NCI-H1694 treated with DMSO at 0.1 percent for 48 hours (cell line): ENCODE data around the gene TCEA2.

Experiments used
- DNase-seq: peaks from one replicate; lab custom pipeline; 2025; lab: John Stamatoyannopoulos, UW

Gene TCEA2

GRCh38 chr20:64049060-64049877, 13.7 kb upstream of the TCEA2 start, which contains the start of gene SOX18:
Gene SOX18 (minus strand): TSS chr20:64049639. CDS start chr20:64049516, 123 bp downstream.
- DNase-seq: no peak

DNA sequence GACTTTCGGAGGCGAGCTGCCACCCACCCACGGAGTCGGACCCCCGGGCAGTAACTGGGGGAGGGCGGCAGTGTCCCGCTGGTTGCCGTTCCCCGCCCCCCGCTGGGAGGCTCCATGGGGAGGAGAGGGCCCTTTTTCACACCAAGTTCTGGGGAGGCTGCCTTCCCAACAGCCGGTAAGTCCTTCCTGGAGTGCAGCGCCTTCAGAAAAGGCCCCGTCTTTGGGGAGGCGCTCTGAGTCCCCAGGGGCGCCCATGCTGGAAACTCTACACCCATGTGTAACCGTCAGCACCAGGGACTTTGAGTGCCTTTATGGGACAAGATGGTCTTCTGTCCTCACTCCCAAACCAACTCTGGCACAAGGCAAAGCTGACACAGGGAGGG, 13.1 kb upstream of the TCEA2 start:
- no peak for DNase-seq

DNA sequence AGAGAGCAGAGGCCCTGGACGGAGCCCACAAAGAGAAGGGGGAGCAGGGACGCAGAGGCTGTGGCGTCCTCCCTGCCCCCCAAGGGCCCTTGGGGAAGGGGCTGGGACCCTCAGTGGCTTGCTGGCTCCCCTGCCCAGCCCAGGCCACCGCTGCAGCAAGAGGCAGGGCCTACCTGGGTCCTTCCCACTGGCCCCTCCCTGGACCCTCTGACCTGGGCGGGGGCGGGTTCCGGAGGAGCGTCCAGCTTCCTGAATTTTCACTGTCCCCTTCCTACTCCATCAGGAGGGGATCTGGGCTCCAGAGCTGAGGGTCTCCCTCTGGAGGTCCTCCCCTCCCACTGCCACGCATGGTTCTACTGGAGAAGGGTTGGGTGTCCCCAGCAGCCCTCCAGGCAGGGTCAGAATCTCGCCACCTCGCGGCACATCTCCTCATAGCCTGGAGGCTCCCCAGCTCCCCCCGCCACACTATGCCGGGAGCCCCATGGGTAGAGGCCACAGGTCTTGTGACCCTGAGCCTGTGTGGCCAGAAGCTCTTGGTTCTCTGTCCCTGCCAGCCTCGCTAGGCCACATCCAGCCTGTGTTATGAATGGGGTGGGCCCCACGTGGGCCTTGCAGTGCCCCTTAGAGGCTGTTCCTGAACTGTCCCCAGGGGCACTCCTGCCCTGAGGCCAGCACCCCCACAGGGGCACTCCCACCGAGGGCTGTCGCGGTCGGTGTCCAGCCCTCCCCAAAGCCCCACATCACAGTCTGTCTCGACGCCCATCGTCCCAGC, 12.6 kb upstream of the TCEA2 start:
- DNase-seq: no peak

- no peak for DNase-seq
Observed at GRCh38 chr20:64051033-64051452, 12.0 kb upstream of the TCEA2 start.

- no peak for DNase-seq
Observed at GRCh38 chr20:64051561-64052325, 11.3 kb upstream of the TCEA2 start.

GRCh38 chr20:64052326-64052722, 10.7 kb upstream of the TCEA2 start:
- DNase-seq: no peak

DNA sequence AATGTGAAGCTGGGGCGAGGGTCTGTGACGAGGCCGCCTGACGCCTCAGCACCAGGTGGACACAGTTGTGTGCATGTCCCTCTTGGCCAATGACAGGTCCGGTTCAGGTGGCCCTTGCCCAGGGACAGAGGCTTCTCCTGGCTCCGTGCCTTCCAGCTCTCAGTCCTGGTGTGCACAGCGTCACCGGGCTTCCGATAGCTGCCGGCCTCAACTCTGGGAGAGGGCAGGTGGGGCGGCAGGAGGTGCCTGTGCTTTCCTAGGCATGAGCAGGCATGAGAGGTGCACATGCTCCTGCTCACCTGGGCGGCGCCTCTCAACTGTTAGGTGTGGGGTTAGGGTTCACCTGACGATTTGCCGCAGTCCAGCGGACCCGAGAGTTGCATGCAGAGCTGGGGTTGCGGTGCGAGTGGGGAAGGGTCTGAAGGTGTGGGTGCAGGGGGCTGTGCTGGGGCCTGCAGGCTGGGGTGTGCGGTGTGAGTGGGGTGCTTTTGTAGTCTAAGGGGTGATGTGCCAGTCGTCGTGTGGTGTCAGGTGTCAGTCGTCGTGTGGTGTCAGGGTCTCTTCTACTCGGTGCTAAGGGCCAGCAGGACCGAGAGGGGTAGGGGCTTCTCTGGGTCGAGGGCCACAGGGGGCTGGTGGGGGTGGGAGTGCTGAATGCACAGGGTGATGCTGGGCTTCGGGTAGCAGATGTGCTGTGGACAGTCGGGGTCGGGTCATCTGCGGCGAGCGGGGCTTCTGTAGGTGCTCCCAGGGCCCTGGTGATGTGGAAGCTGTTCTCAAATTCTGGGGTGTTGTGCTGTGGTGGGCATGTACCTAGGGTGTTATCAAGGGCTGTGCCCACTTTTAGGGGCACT, 9.8 kb upstream of the TCEA2 start:
- no peak for DNase-seq

- no peak for DNase-seq
Observed at GRCh38 chr20:64053841-64054661, 8.9 kb upstream of the TCEA2 start.

DNA sequence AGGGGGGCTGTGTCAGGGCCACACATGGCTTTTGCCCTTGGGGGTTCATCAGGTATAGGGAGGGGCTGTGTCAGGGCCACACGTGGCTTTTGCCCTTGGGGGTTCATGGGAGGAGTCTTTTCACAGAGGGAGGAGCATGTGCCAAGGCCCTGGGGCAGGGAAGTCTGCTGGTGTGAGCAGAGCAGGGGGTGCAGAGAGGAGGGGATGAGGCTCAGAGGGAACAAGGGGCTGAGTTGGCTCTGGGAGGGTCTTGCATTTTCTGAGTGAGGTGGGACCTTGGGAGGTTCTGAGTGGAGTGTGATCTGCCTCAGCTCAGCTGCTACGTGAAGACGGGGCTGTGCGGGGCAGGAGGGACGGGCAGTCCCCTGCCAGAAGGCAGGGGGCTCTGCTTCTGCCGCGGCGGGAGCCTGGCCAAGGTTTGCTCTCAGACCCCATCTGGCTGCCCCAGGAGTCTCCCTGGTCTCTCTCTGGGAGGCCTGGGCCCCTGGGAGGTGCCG, 7.6 kb upstream of the TCEA2 start:
- no peak for DNase-seq

- no peak for DNase-seq
Observed at GRCh38 chr20:64055893-64056638, 6.9 kb upstream of the TCEA2 start.

DNA sequence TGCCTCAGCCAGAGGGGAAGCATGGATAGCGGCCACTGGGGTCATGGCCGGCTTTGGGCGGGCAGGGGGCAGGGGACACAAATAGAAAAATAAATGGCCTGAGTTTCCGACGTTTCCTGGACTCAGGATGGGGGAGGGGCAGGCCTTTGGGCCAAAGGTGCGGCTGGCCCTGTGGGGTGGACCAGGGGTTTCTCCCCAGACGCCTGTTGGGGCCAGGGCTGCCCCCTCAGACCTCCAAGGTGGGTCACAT, 6.4 kb upstream of the TCEA2 start:
- no peak for DNase-seq

- DNase-seq: no peak
Observed at GRCh38 chr20:64056889-64057627, 5.9 kb upstream of the TCEA2 start.

DNA sequence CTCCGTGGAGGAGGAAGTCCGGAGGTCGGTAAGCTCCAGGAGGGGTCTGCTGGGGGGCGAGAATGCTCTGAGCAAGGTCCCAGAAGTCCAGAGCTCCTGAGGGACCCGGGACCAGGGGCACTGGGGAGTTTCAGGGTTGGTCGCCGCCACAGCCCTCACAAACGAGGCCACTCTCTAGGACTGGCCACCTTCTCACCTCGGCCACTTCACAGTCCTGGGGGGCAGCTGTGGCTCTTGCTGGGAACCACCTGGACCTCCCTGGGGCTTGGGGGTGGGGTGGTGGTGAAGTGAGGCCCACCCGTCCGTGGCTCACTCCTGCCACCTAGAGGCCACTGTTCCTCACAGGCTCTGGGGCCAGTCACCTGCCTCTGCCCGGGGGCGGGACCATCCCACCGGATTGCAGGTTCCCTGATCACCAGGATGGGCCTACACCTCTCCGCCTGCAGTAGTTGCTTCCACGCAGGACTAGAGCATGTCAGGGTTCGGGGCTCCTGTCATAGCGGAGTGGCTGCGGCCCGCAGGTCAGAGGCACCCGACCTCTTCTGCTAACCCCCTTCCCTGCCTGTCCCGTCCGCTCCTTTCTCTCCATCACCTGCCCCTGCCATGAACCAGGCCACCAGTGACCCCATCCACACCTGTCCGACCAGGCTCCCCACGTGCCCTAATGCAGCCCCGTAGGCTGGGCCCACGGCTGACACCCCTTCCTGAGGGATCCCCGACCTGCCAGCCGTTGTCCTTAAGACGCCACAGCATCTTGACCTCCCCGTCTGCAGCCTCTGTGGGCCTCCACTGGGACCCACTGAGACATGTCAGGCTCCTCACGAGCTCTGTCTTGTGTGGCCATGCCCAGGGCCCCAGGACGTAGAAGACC, 5.1 kb upstream of the TCEA2 start:
- DNase-seq: peak; percentile 32

DNA sequence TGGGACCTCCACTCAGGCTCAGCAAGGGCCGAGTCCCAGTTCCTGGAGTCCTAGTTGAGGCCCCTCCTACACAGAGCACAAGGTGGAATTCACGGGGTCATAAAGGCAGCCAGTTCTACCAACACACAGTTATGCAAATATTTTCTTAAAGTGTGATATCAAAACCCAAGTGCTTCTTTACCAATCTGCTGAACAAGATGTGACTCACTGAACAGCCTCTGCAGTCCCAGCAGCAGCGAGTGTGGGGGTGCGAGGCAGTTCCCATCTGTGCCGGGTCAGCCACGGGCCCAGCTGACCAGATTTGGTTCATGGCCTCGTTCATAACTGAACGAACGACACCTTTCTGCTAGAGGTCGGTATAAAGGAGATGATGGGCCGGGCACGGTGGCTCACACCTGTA, 4.5 kb upstream of the TCEA2 start:
- no peak for DNase-seq

- no peak for DNase-seq
Observed at GRCh38 chr20:64062276-64062595, 762 bp upstream of the TCEA2 start.

- no peak for DNase-seq
Observed at GRCh38 chr20:64063389-64064144, 569 bp downstream of the TCEA2 start.

- no peak for DNase-seq
Observed at GRCh38 chr20:64064145-64064698, 1.2 kb downstream of the TCEA2 start.
